Measurements from ENCODE around the gene MYBPH. TPM values are rescaled to one million over a fixed set of nuclear protein-coding genes. Genes with fewer than 3 reads are reported as not detected.

Gene MYBPH
- polyA plus RNA-seq, 1 donor, result 0.45 TPM

GRCh38 chr1:203128716-203129500 lies 46.7 kb downstream of the MYBPH start:
- Histone ChIP-seq H3K9me3 (ENCODE audit: control insufficient read depth, low read depth, low read length) (no peaks in the 10 kb centered on the region), H3K4me3 (ENCODE audit: low read length) (no peak overlapping the region), H3K36me3 (ENCODE audit: control insufficient read depth, insufficient read depth, low read length) (no peaks in the 10 kb centered on the region), H3K27ac (ENCODE audit: low read length) (no peak overlapping the region), H3K27me3 (ENCODE audit: control insufficient read depth, insufficient read depth, low read length) (peaks cover 48% of the 10 kb centered on the region), H3K4me1 (ENCODE audit: control insufficient read depth, insufficient read depth, low read length) (peaks cover 18% of the 10 kb centered on the region)
- WGBS (ENCODE audit: insufficient coverage, low lambda C conversion rate), result 80% methylated on average over 1 of the region's 29 CpGs
- no peak for DNase-seq

- peak overlapping the region; percentile 26 for H3K4me3 ChIP-seq (ENCODE audit: low read length)
- WGBS (ENCODE audit: insufficient coverage, low lambda C conversion rate), result no CpG with 5 or more reads among the region's 7 CpGs
- H3K27ac ChIP-seq (ENCODE audit: low read length), result no peak overlapping the region
- H3K9me3 ChIP-seq (ENCODE audit: control insufficient read depth, low read depth, low read length), result no peaks in the 10 kb centered on the region
- H3K4me1 ChIP-seq (ENCODE audit: control insufficient read depth, insufficient read depth, low read length), result peaks cover 18% of the 10 kb centered on the region
- H3K36me3 ChIP-seq (ENCODE audit: control insufficient read depth, insufficient read depth, low read length), result no peaks in the 10 kb centered on the region
- H3K27me3 ChIP-seq (ENCODE audit: control insufficient read depth, insufficient read depth, low read length), result peaks cover 54% of the 10 kb centered on the region
- no peak for DNase-seq
These were observed 47.3 kb downstream of the MYBPH start for GRCh38 chr1:203128431-203128715.

GRCh38 chr1:203127666-203128430 lies 47.8 kb downstream of the MYBPH start, which contains the start of gene ADORA1:
ADORA1 (plus strand) TSS chr1:203127726; CDS start chr1:203128842, 1,116 bp downstream.
- H3K36me3 ChIP-seq (ENCODE audit: control insufficient read depth, insufficient read depth, low read length), result no peaks in the 10 kb centered on the region
- H3K27me3 ChIP-seq (ENCODE audit: control insufficient read depth, insufficient read depth, low read length), result peaks cover 58% of the 10 kb centered on the region
- peaks cover 18% of the 10 kb centered on the region for H3K4me1 ChIP-seq (ENCODE audit: control insufficient read depth, insufficient read depth, low read length)
- no CpG with 5 or more reads among the region's 51 CpGs for WGBS (ENCODE audit: insufficient coverage, low lambda C conversion rate)
- H3K9me3 ChIP-seq (ENCODE audit: control insufficient read depth, low read depth, low read length), result no peaks in the 10 kb centered on the region
- H3K27ac ChIP-seq (ENCODE audit: low read length), result no peak within 1 kb of the TSS
- DNase-seq, result peak; percentile 33 to 62
- peak within 1 kb of the TSS; percentile 26 for H3K4me3 ChIP-seq (ENCODE audit: low read length)

GRCh38 chr1:203126866-203127665 lies 48.6 kb downstream of the MYBPH start:
- WGBS (ENCODE audit: insufficient coverage, low lambda C conversion rate), result 37% methylated on average over 2 of the region's 12 CpGs
- peaks cover 18% of the 10 kb centered on the region for H3K4me1 ChIP-seq (ENCODE audit: control insufficient read depth, insufficient read depth, low read length)
- no peak overlapping the region for H3K4me3 ChIP-seq (ENCODE audit: low read length)
- no peaks in the 10 kb centered on the region for H3K36me3 ChIP-seq (ENCODE audit: control insufficient read depth, insufficient read depth, low read length)
- DNase-seq, result no peak
- no peaks in the 10 kb centered on the region for H3K9me3 ChIP-seq (ENCODE audit: control insufficient read depth, low read depth, low read length)
- no peak overlapping the region for H3K27ac ChIP-seq (ENCODE audit: low read length)
- H3K27me3 ChIP-seq (ENCODE audit: control insufficient read depth, insufficient read depth, low read length), result peaks cover 63% of the 10 kb centered on the region

- WGBS (ENCODE audit: insufficient coverage, low lambda C conversion rate), result no CpG with 5 or more reads among the region's 8 CpGs
- no peak overlapping the region for H3K27ac ChIP-seq (ENCODE audit: low read length)
- peaks cover 18% of the 10 kb centered on the region for H3K4me1 ChIP-seq (ENCODE audit: control insufficient read depth, insufficient read depth, low read length)
These were observed 49.3 kb downstream of the MYBPH start for GRCh38 chr1:203126151-203126865.

GRCh38 chr1:203124546-203125317 lies 50.9 kb downstream of the MYBPH start:
- Histone ChIP-seq H3K4me3 (ENCODE audit: low read length) (no peak overlapping the region), H3K4me1 (ENCODE audit: control insufficient read depth, insufficient read depth, low read length) (peaks cover 18% of the 10 kb centered on the region), H3K27me3 (ENCODE audit: control insufficient read depth, insufficient read depth, low read length) (peaks cover 74% of the 10 kb centered on the region), H3K36me3 (ENCODE audit: control insufficient read depth, insufficient read depth, low read length) (no peaks in the 10 kb centered on the region), H3K9me3 (ENCODE audit: control insufficient read depth, low read depth, low read length) (no peaks in the 10 kb centered on the region), H3K27ac (ENCODE audit: low read length) (no peak overlapping the region)
- 50% methylated on average over 1 of the region's 5 CpGs for WGBS (ENCODE audit: insufficient coverage, low lambda C conversion rate)
- no peak for DNase-seq

More at GRCh38 chr1:203126151-203126865, 49.3 kb downstream of the MYBPH start:
- no peaks in the 10 kb centered on the region for H3K9me3 ChIP-seq (ENCODE audit: control insufficient read depth, low read depth, low read length)
- H3K4me3 ChIP-seq (ENCODE audit: low read length), result no peak overlapping the region
- no peak for DNase-seq
- peaks cover 65% of the 10 kb centered on the region for H3K27me3 ChIP-seq (ENCODE audit: control insufficient read depth, insufficient read depth, low read length)
- no peaks in the 10 kb centered on the region for H3K36me3 ChIP-seq (ENCODE audit: control insufficient read depth, insufficient read depth, low read length)

- peaks cover 74% of the 10 kb centered on the region for H3K27me3 ChIP-seq (ENCODE audit: control insufficient read depth, insufficient read depth, low read length)
These were observed 51.6 kb downstream of the MYBPH start for GRCh38 chr1:203124011-203124410.

GRCh38 chr1:203122159-203122558 lies 53.5 kb downstream of the MYBPH start:
- Histone ChIP-seq H3K27ac (ENCODE audit: low read length) (no peak overlapping the region), H3K4me1 (ENCODE audit: control insufficient read depth, insufficient read depth, low read length) (peaks cover 13% of the 10 kb centered on the region), H3K9me3 (ENCODE audit: control insufficient read depth, low read depth, low read length) (no peaks in the 10 kb centered on the region), H3K4me3 (ENCODE audit: low read length) (no peak overlapping the region), H3K36me3 (ENCODE audit: control insufficient read depth, insufficient read depth, low read length) (no peaks in the 10 kb centered on the region), H3K27me3 (ENCODE audit: control insufficient read depth, insufficient read depth, low read length) (peaks cover 73% of the 10 kb centered on the region)
- WGBS (ENCODE audit: insufficient coverage, low lambda C conversion rate), result no CpG with 5 or more reads among the region's 2 CpGs
- DNase-seq, result no peak

More at GRCh38 chr1:203124011-203124410, 51.6 kb downstream of the MYBPH start:
- Histone ChIP-seq H3K4me1 (ENCODE audit: control insufficient read depth, insufficient read depth, low read length) (peaks cover 18% of the 10 kb centered on the region), H3K9me3 (ENCODE audit: control insufficient read depth, low read depth, low read length) (no peaks in the 10 kb centered on the region), H3K27ac (ENCODE audit: low read length) (no peak overlapping the region), H3K36me3 (ENCODE audit: control insufficient read depth, insufficient read depth, low read length) (no peaks in the 10 kb centered on the region), H3K4me3 (ENCODE audit: low read length) (no peak overlapping the region)
- no peak for DNase-seq
- no CpG with 5 or more reads among the region's 5 CpGs for WGBS (ENCODE audit: insufficient coverage, low lambda C conversion rate)

GRCh38 chr1:203121186-203122015 lies 54.2 kb downstream of the MYBPH start:
- WGBS (ENCODE audit: insufficient coverage, low lambda C conversion rate), result 73% methylated on average over 3 of the region's 11 CpGs
- peaks cover 71% of the 10 kb centered on the region for H3K27me3 ChIP-seq (ENCODE audit: control insufficient read depth, insufficient read depth, low read length)

More at GRCh38 chr1:203121186-203122015, 54.2 kb downstream of the MYBPH start:
- Histone ChIP-seq H3K36me3 (ENCODE audit: control insufficient read depth, insufficient read depth, low read length) (no peaks in the 10 kb centered on the region), H3K27ac (ENCODE audit: low read length) (no peak overlapping the region), H3K4me1 (ENCODE audit: control insufficient read depth, insufficient read depth, low read length) (peaks cover 7% of the 10 kb centered on the region), H3K9me3 (ENCODE audit: control insufficient read depth, low read depth, low read length) (no peaks in the 10 kb centered on the region), H3K4me3 (ENCODE audit: low read length) (no peak overlapping the region)
- no peak for DNase-seq

Measured in large intestine (tissue), 3 donors.